HepG2 (cell line): ENCODE measurements around the gene BARHL2. TPM values are rescaled to one million over a fixed set of nuclear protein-coding genes. Genes with fewer than 3 reads are reported as not detected.

Experiments used
- ATAC-seq: fragments of 200-7000 bp; cut with Tn5 transposase; 3 replicates; pipeline ENCODE4 v1.9.1; 2020; ENCODE audit warnings: mild to moderate bottlenecking, moderate library complexity
- BruUV-seq: library from RNA; stranded (reverse); fragments of 400-500 nt; replicated peaks from 2 replicates; lab custom pipeline; 2021; lab: Mats Ljungman, UMichigan
- CTCF ChIA-PET: fragments of 300-600 bp; formaldehyde crosslinking; extraction: SDS; loops from one replicate; lab custom pipeline; 2021; ENCODE audit warnings: low total read pairs, inconsistent platforms, low intra/inter-chr PET ratio; lab: Yijun Ruan, JAX
- POLR2A ChIA-PET: fragments of 350-600 bp; sonication (Branson Sonifier 250); formaldehyde crosslinking; loops from one replicate; lab custom pipeline; 2020; ENCODE audit warnings: antibody characterized with exemption, inconsistent platforms; lab: Yijun Ruan, JAX
- DNase-seq: peaks from one replicate; pipeline ENCODE4 v3.0.0-alpha.2; 2015; ENCODE audit warnings: low spot score
- FAIRE-seq: peaks from 3 replicates; lab custom pipeline; 2011; peaks lifted over from hg19 to GRCh38; lab: Jason Lieb, UNC
- H2AFZ ChIP-seq: one replicate; pipeline ENCODE4 v1.6.1; 2011; ENCODE audit warnings: low read length, inconsistent platforms
- H3K27ac ChIP-seq: fragments of 300-600 bp; 3 replicates; pipeline ENCODE4 v1.8.0; 2011; ENCODE audit warnings: mixed run types, mild to moderate bottlenecking, mixed read lengths, low read length, inconsistent platforms; ENCODE audit not compliant: insufficient read depth; ENCODE audit errors: extremely low read length
- H3K27me3 ChIP-seq, 2 experiments: fragments of 200-600 bp in 1 of 2; 2 replicates in 1 of 2; 3 replicates in 1 of 2; pipeline versions ENCODE4 v1.6.0 to v1.8.0; 2011; ENCODE audit warnings: low read length in 2 of 2, mild to moderate bottlenecking in 2 of 2, moderate library complexity in 2 of 2, inconsistent platforms in 1 of 2; ENCODE audit not compliant: insufficient read depth in 2 of 2, control insufficient read depth in 1 of 2
- H3K36me3 ChIP-seq, 2 experiments: fragments of 200-600 bp in 1 of 2; replicated peaks in 1 of 2; 2 replicates in 1 of 2; 3 replicates in 1 of 2; pipeline versions ENCODE4 v1.5.1 to v1.8.0; 2011; ENCODE audit warnings: low read length in 2 of 2, inconsistent platforms in 1 of 2; ENCODE audit not compliant: insufficient read depth in 2 of 2, control insufficient read depth in 1 of 2
- H3K4me1 ChIP-seq: 2 replicates; pipeline ENCODE4 v1.5.1; 2012; ENCODE audit warnings: low read length, inconsistent platforms; ENCODE audit not compliant: insufficient read depth
- H3K4me2 ChIP-seq: 2 replicates; pipeline ENCODE4 v1.6.0; 2011; ENCODE audit warnings: low read depth, low read length, inconsistent platforms
- H3K4me3 ChIP-seq, 3 experiments: fragments of 200-600 bp in 1 of 3; sonication (generic), shearing (Covaris generic) in 1 of 3; replicated peaks in 1 of 3; 2 replicates each; pipeline ENCODE4 v1.5.1; 2011 to 2016; ENCODE audit warnings: low read length in 3 of 3, inconsistent platforms in 2 of 3, low read depth in 2 of 3, mild to moderate bottlenecking in 2 of 3, control low read depth in 1 of 3, mixed read lengths in 1 of 3; ENCODE audit not compliant: insufficient read depth in 1 of 3
- H3K79me2 ChIP-seq: one replicate; pipeline ENCODE4 v1.6.1; 2011; ENCODE audit warnings: low read length, inconsistent platforms; ENCODE audit not compliant: insufficient read depth
- H3K9ac ChIP-seq: 2 replicates; pipeline ENCODE4 v1.6.0; 2011; ENCODE audit warnings: mild to moderate bottlenecking, low read depth, low read length, inconsistent platforms; ENCODE audit not compliant: insufficient read depth
- H3K9me3 ChIP-seq: 2 replicates; pipeline ENCODE4 v1.5.1; 2012; ENCODE audit warnings: mild to moderate bottlenecking, low read length
- H4K20me1 ChIP-seq: 2 replicates; pipeline ENCODE4 v1.6.0; 2011; ENCODE audit warnings: inconsistent platforms, mild to moderate bottlenecking, low read length, moderate library complexity; ENCODE audit not compliant: insufficient read depth
- ATF7 ChIP-seq, 2 experiments: fragments of 450-650 bp in 1 of 2; sonication (generic) in 1 of 2; formaldehyde crosslinking in 1 of 2; IDR thresholded peaks; 2 replicates each; pipeline versions ENCODE4 v1.4.0 to v1.6.1; 2016 to 2020; ENCODE audit warnings: antibody characterized with exemption in 1 of 2, mild to moderate bottlenecking in 1 of 2, missing genetic modification reagents in 1 of 2
- CCAR2 ChIP-seq: fragments of 200-400 bp; formaldehyde crosslinking; optimal IDR thresholded peaks from 2 replicates; pipeline ENCODE3; 2018; ENCODE audit warnings: low read depth, mild to moderate bottlenecking, low read length, moderate library complexity
- KAT8 ChIP-seq: IDR thresholded peaks from 2 replicates; pipeline ENCODE4 v1.6.1; 2016; ENCODE audit warnings: missing genetic modification reagents, missing compliant biosample characterization
- ONECUT2 ChIP-seq: sonication (generic); formaldehyde crosslinking; IDR thresholded peaks from 2 replicates; pipeline ENCODE4 v1.4.0; 2020; ENCODE audit warnings: missing genetic modification reagents
- PAF1 ChIP-seq: IDR thresholded peaks from 2 replicates; pipeline ENCODE4 v1.6.1; 2016; ENCODE audit warnings: missing genetic modification reagents, missing compliant biosample characterization
- POLR2AphosphoS5 ChIP-seq: IDR thresholded peaks from 2 replicates; pipeline ENCODE4 v1.6.1; 2012; ENCODE audit warnings: low read depth, low read length
- PREB ChIP-seq: sonication (generic); formaldehyde crosslinking; IDR thresholded peaks from 2 replicates; pipeline ENCODE4 v1.4.0; 2020; ENCODE audit warnings: missing genetic modification reagents
- RBAK ChIP-seq: sonication (generic); formaldehyde crosslinking; IDR thresholded peaks from 2 replicates; pipeline ENCODE4 v1.5.1; 2020; ENCODE audit warnings: mild to moderate bottlenecking, missing genetic modification reagents
- TCF7 ChIP-seq: sonication (generic); IDR thresholded peaks from 2 replicates; pipeline ENCODE4 v1.6.1; 2016; ENCODE audit warnings: antibody characterized with exemption, low read depth
- ZNF788 ChIP-seq: sonication (generic); formaldehyde crosslinking; IDR thresholded peaks from 2 replicates; pipeline ENCODE4 v1.5.0; 2020; ENCODE audit warnings: mild to moderate bottlenecking, missing genetic modification reagents, borderline replicate concordance
- ZNF879 ChIP-seq: sonication (generic); formaldehyde crosslinking; IDR thresholded peaks from 2 replicates; pipeline ENCODE4 v1.8.1; 2023; ENCODE audit warnings: missing genetic modification reagents
- WGBS: methylation state at CpG from one replicate; pipeline ENCODE4 v1.1.6; 2017; ENCODE audit warnings: low lambda C conversion rate; 5-methylcytosine and 5-hydroxymethylcytosine counted together
- in situ Hi-C: cut with HindIII; loops from 2 replicates; pipeline ENCODE4 v1.10.0; 2017; ENCODE audit warnings: low pct_unique_long_range_greater_than_20kb; ENCODE audit not compliant: extremely low pct_ligation_motif_present
- intact Hi-C: fragments of 100-400 bp; cut with micrococcal nuclease; formaldehyde crosslinking; loops from one replicate; pipeline ENCODE4 v1.10.0; 2022; ENCODE audit not compliant: unreplicated experiment
- polyA plus RNA-seq, 8 experiments: library from polyadenylated mRNA; depleted of rRNA in 3 of 8; stranded (reverse) in 7 of 8; unstranded in 1 of 8; fragments of >200 nt; fragmentation: Illumina TruSeq in 4 of 8; extraction: Trizol in 4 of 8; gene quantifications; 2 replicates each; pipeline versions ENCODE4 v1.2.1 to v1.2.3, GENCODE V29; 2011 to 2016; ENCODE audit warnings: low read depth in 4 of 8, missing spikeins in 1 of 8, mixed read lengths in 1 of 8; ENCODE audit not compliant: insufficient read depth in 1 of 8
- total RNA-seq, 5 experiments: library from RNA; depleted of rRNA; stranded (reverse); fragments of >200 nt; fragmentation: Illumina TruSeq; extraction: Trizol; gene quantifications; 2 replicates each; pipeline ENCODE4 v1.2.3, GENCODE V29; 2016; ENCODE audit warnings: low read depth in 1 of 5

BARHL2 gene
- total and polyA plus RNA-seq, 2 of the 13 experiments (the other 11 are each of a cell fraction or from before 2014, with no cell fraction given) = not detected

GRCh38 chr1:90745972-90746371, 28.9 kb upstream of the BARHL2 start:
- no peak for FAIRE-seq
- Histone ChIP-seq H3K9me3 (no peaks in the 10 kb centered on the region), H3K4me1 (peaks cover 13% of the 10 kb centered on the region), H3K36me3 (no peaks in the 10 kb centered on the region)
- in situ Hi-C loops = no loop called here
- TF ChIP-seq TCF7 (no peak), ATF7 (IDR thresholded peaks at IDR 0.05) (peak; percentile 68), ATF7 (CRISPR knock-in tag; IDR thresholded peaks at IDR 0.05) (no peak)
- TF ChIP-seq, all 625 proteins: peak for 1
- Histone ChIP-seq H3K79me2 (no peaks in the 10 kb centered on the region), H3K27me3 (peaks cover 1 to 3% of the 10 kb centered on the region in 2 experiments; a peak in 1 of 5 replicates), H3K9ac (no peak overlapping the region), H3K27ac (no peak overlapping the region), H3K4me3 (no peak overlapping the region), H2AFZ (no peak overlapping the region), H3K4me2 (no peak overlapping the region), H4K20me1 (no peaks in the 10 kb centered on the region)
- DNase-seq = no peak
- WGBS = 74% methylated on average over 2 of the region's 2 CpGs
- ChIA-PET CTCF (no interaction called here), POLR2A (no interaction called here)
- ATAC-seq = no peak
- intact Hi-C loops = no loop called here
- BruUV-seq = no TSS peak

GRCh38 chr1:90732136-90732535, 15.0 kb upstream of the BARHL2 start:
- ChIA-PET POLR2A (no interaction called here), CTCF (no interaction called here)
- Histone ChIP-seq H3K27ac (no peak overlapping the region), H3K36me3 (no peaks in the 10 kb centered on the region), H3K4me1 (no peaks in the 10 kb centered on the region), H3K79me2 (no peaks in the 10 kb centered on the region), H3K4me2 (no peak overlapping the region), H2AFZ (no peak overlapping the region), H3K4me3 (no peak overlapping the region), H3K9me3 (no peaks in the 10 kb centered on the region), H4K20me1 (no peaks in the 10 kb centered on the region), H3K27me3 (peaks cover 0 to 13% of the 10 kb centered on the region in 2 experiments; a peak in 3 of 5 replicates), H3K9ac (no peak overlapping the region)
- TF ChIP-seq CCAR2 = no peak
- no peak for TF ChIP-seq PAF1 (CRISPR knock-in tag)
- no peak for TF ChIP-seq KAT8
- no peak for TF ChIP-seq ONECUT2 (CRISPR knock-in tag)
- TF ChIP-seq ZNF879 (CRISPR knock-in tag) = no peak
- TF ChIP-seq PREB = no peak
- no peak for TF ChIP-seq RBAK
- TF ChIP-seq POLR2AphosphoS5 = no peak
- no peak for TF ChIP-seq ZNF788
- WGBS = 2% methylated on average over 3 of the region's 3 CpGs
- in situ Hi-C loops (no loop called here), intact Hi-C loops (no loop called here)
- no peak for DNase-seq
- no TSS peak for BruUV-seq
- ATAC-seq = no peak
- no peak for FAIRE-seq
